HEK293 (cell line): ENCODE data around the gene TRPC6.

Experiments used
- CTCF ChIP-seq: fragments of 450-650 bp; formaldehyde crosslinking; IDR thresholded peaks from 2 replicates; pipeline ENCODE4 v1.5.1; 2016; ENCODE audit warnings: missing biosample characterization, missing genetic modification characterization
- REPIN1 ChIP-seq: fragments of 450-650 bp; formaldehyde crosslinking; IDR thresholded peaks from 2 replicates; pipeline ENCODE4 v1.5.1; 2017; ENCODE audit warnings: missing biosample characterization, missing genetic modification characterization, low read depth
- TCF7L2 ChIP-seq: IDR thresholded peaks from 2 replicates; pipeline ENCODE4 v1.6.1; 2011; ENCODE audit warnings: low read depth, mild to moderate bottlenecking, inconsistent platforms, low read length, moderate library complexity, borderline replicate concordance
- ZFHX2 ChIP-seq: fragments of 450-650 bp; formaldehyde crosslinking; conservative IDR thresholded peaks from 2 replicates; pipeline ENCODE4 v1.5.1; 2016; ENCODE audit warnings: missing biosample characterization, missing genetic modification characterization
- ZFP3 ChIP-seq: fragments of 450-650 bp; formaldehyde crosslinking; IDR thresholded peaks from 2 replicates; pipeline ENCODE4 v1.5.1; 2016; ENCODE audit warnings: low read depth, missing biosample characterization, missing genetic modification characterization
- ZNF302 ChIP-seq: fragments of 450-650 bp; formaldehyde crosslinking; IDR thresholded peaks from 2 replicates; pipeline ENCODE4 v1.5.1; 2016; ENCODE audit warnings: missing biosample characterization, missing genetic modification characterization, low read depth
- ZNF514 ChIP-seq: fragments of 450-650 bp; formaldehyde crosslinking; IDR thresholded peaks from 2 replicates; pipeline ENCODE4 v1.5.1; 2016; ENCODE audit warnings: missing biosample characterization, missing genetic modification characterization
- ZNF600 ChIP-seq: fragments of 450-650 bp; formaldehyde crosslinking; IDR thresholded peaks from 2 replicates; pipeline ENCODE4 v1.5.1; 2016; ENCODE audit warnings: missing biosample characterization, missing genetic modification characterization
- ZNF707 ChIP-seq: fragments of 450-650 bp; formaldehyde crosslinking; IDR thresholded peaks from 2 replicates; pipeline ENCODE4 v1.5.1; 2016; ENCODE audit warnings: missing biosample characterization, missing genetic modification characterization
- ZNF776 ChIP-seq: fragments of 450-650 bp; formaldehyde crosslinking; IDR thresholded peaks from 2 replicates; pipeline ENCODE4 v1.5.0; 2017; ENCODE audit warnings: missing biosample characterization, missing genetic modification characterization, borderline replicate concordance

DNA sequence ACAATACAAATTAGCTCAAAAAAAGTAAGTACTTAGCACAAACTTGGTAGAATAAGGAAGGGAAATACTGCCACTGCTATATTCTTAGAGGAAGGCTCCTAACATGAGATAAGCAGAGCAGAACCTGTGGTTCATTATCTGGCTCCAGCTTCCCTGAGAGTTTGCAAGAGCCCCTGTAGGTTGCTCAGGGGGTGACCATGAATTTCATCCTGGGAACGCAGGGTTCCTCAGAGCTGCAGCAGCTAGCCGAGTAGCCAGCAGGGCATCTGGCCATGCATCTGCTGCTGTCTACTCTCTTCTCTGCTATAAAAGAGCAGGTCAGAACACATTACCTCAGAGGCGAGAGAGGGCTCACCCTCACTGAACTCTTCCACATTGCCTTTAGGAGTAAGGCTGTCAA lies 67.3 kb downstream of the TRPC6 start:
- TF ChIP-seq ZNF600 (tag by site-specific recombination) (no peak), ZNF302 (tag by site-specific recombination) (no peak), ZNF776 (no peak), ZNF514 (tag by site-specific recombination) (no peak), ZFHX2 (tag by site-specific recombination) (no peak), TCF7L2 (no peak), ZNF707 (tag by site-specific recombination) (no peak), ZFP3 (tag by site-specific recombination) (no peak), REPIN1 (tag by site-specific recombination) (no peak), CTCF (tag by site-specific recombination) (no peak)
